Spleen (tissue), 7 donors: ENCODE results near the gene MPP4.

Source experiments
- CTCF ChIP-seq, 11 experiments: fragments of 200-600 bp in 7 of 11; fragments of 450-650 bp in 4 of 11; sonication (generic) in 4 of 11; IDR thresholded peaks in 8 of 11; conservative IDR thresholded peaks in 3 of 11; 1 replicate in 7 of 11; 2 replicates in 4 of 11; pipeline versions ENCODE4 v1.4.0 to v1.8.0; 2016 to 2021; ENCODE audit warnings: antibody characterized with exemption in 11 of 11, inconsistent platforms in 4 of 11, mild to moderate bottlenecking in 1 of 11
- POLR2AphosphoS5 ChIP-seq, 3 donors: sonication (generic); formaldehyde crosslinking; IDR thresholded peaks; one replicate each; pipeline ENCODE4 v1.5.1; 2017; ENCODE audit warnings: antibody characterized with exemption in 3 of 3
- donor health status: DM: no; HTN: no; CAD: no; lungs with moderate emphysema.
- donor health status: DM: no; HTN: no; CAD: no.
- donor health status: DM: no; HTN: no; CAD: no.

- TF ChIP-seq POLR2AphosphoS5 (IDR thresholded peaks at IDR 0.05) = no peak
- no peak for TF ChIP-seq CTCF (IDR thresholded peaks at IDR 0.05 in 8 of 11, conservative IDR thresholded peaks at IDR 0.05 in 3 of 11)
Measured at GRCh38 chr2:201647431-201647830, 51.0 kb downstream of the MPP4 start.
